Lung (tissue), 12 donors: ENCODE results near the gene SERPINB12. TPM values are rescaled to one million over a fixed set of nuclear protein-coding genes. Genes with fewer than 3 reads are reported as not detected.

Experiments
- ATAC-seq: fragments of 200-7000 bp; cut with Tn5 transposase; one replicate; pipeline ENCODE4 v1.9.1; 2020; ENCODE audit warnings: moderate number of reproducible peaks; ENCODE audit not compliant: insufficient read depth, low FRiP score
- DNase-seq, 3 donors: peaks; one replicate each; pipeline ENCODE4 v3.0.0-alpha.2; 2013 to 2017
- H3K27ac ChIP-seq, 2 donors: one replicate each; pipeline ENCODE4 v1.5.1; 2013; ENCODE audit warnings: mild to moderate bottlenecking in 2 of 2, moderate library complexity in 2 of 2, control low read depth in 1 of 2, inconsistent platforms in 1 of 2, low read depth in 1 of 2, low read length in 1 of 2
- H3K27me3 ChIP-seq, 3 donors: one replicate each; pipeline ENCODE4 v1.5.1; 2013; ENCODE audit warnings: low read length in 2 of 3; ENCODE audit not compliant: control insufficient read depth in 3 of 3, insufficient read depth in 3 of 3
- H3K36me3 ChIP-seq, 4 donors: one replicate each; pipeline ENCODE4 v1.5.1; 2013; ENCODE audit warnings: low read length in 4 of 4, mild to moderate bottlenecking in 1 of 4, moderate library complexity in 1 of 4; ENCODE audit not compliant: control insufficient read depth in 4 of 4, insufficient read depth in 4 of 4
- H3K4me1 ChIP-seq, 5 donors: one replicate each; pipeline ENCODE4 v1.5.1; 2013; ENCODE audit warnings: low read length in 5 of 5, mild to moderate bottlenecking in 2 of 5, moderate library complexity in 1 of 5; ENCODE audit not compliant: control insufficient read depth in 5 of 5, insufficient read depth in 5 of 5
- H3K4me3 ChIP-seq: one replicate; pipeline ENCODE4 v1.5.1; 2013; ENCODE audit warnings: mild to moderate bottlenecking, control low read depth, moderate library complexity
- H3K9ac ChIP-seq, 2 donors: one replicate each; pipeline ENCODE4 v1.5.1; 2013; ENCODE audit warnings: low read length in 2 of 2, control low read depth in 1 of 2; ENCODE audit not compliant: insufficient read depth in 1 of 2
- H3K9me3 ChIP-seq, 4 donors: one replicate each; pipeline ENCODE4 v1.5.1; 2013; ENCODE audit warnings: low read length in 3 of 4, mild to moderate bottlenecking in 1 of 4, moderate library complexity in 1 of 4; ENCODE audit not compliant: control insufficient read depth in 4 of 4, insufficient read depth in 3 of 4
- WGBS, 2 donors: extraction: QIAGEN DNeasy Blood & Tissue Kit; methylation state at CpG; one replicate each; pipeline ENCODE4 v1.1.7; 2013; 5-methylcytosine and 5-hydroxymethylcytosine counted together
- polyA plus RNA-seq, 2 donors: library from polyadenylated mRNA; stranded (reverse); fragments of 200-250 nt; gene quantifications; one replicate each; pipeline ENCODE4 v1.2.1, GENCODE V29; 2013
- total RNA-seq, 2 donors: library from RNA; depleted of rRNA in 1 of 2; stranded (reverse); fragments of >200 nt in 1 of 2; gene quantifications; one replicate each; pipeline ENCODE4 v1.2.1, GENCODE V29; 2014 to 2021
- TF ChIP-seq, protein P1 (sequence below): IDR thresholded peaks from 2 replicates; pipeline ENCODE4 v1.5.1; 2012; ENCODE audit warnings: mild to moderate bottlenecking; ENCODE audit errors: control extremely low read depth, extremely low read depth
- donor health status: control.
- donor health status: control.
- donor health status: Bipolar disorder and iron deficiency.
- donor health status: healthy.
- donor health status: DM: yes; HTN: yes; CAD: no.

Gene SERPINB12
- total and polyA plus RNA-seq, 4 donors: not detected

DNA sequence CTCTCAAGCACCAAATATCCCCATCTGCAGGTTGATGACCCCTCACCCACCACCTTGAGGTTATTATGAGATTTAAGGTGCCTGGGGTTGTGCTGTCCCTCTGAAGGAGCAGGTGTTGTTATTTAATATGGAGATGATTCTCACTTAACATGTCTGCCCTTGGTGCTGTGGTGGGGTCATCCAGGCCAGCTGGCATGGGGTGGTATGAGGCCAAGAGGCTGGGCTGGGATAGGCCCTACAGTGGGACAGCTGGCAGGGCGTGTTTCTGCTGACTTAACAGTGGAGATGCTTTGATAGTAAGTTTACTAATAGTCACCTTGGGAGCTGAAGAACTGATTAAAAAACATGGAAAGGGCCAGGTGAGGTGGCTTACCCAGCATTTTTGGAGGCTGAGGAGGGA is 22.4 kb downstream of the SERPINB12 start:
- WGBS, 2 donors: 80 to 100% methylated on average over 1 of the region's 1 CpG
- ATAC-seq (no peak), DNase-seq (no peak)
- no peaks in the 10 kb centered on the region for H3K4me1 ChIP-seq
- H3K27ac ChIP-seq: no peak overlapping the region
- H3K27me3 ChIP-seq: no peaks in the 10 kb centered on the region
- H3K9ac ChIP-seq: no peak overlapping the region
- H3K36me3 ChIP-seq: no peaks in the 10 kb centered on the region
- no peak overlapping the region for H3K4me3 ChIP-seq
- TF ChIP-seq, protein P1, sequence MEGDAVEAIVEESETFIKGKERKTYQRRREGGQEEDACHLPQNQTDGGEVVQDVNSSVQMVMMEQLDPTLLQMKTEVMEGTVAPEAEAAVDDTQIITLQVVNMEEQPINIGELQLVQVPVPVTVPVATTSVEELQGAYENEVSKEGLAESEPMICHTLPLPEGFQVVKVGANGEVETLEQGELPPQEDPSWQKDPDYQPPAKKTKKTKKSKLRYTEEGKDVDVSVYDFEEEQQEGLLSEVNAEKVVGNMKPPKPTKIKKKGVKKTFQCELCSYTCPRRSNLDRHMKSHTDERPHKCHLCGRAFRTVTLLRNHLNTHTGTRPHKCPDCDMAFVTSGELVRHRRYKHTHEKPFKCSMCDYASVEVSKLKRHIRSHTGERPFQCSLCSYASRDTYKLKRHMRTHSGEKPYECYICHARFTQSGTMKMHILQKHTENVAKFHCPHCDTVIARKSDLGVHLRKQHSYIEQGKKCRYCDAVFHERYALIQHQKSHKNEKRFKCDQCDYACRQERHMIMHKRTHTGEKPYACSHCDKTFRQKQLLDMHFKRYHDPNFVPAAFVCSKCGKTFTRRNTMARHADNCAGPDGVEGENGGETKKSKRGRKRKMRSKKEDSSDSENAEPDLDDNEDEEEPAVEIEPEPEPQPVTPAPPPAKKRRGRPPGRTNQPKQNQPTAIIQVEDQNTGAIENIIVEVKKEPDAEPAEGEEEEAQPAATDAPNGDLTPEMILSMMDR: no peak
- no peaks in the 10 kb centered on the region for H3K9me3 ChIP-seq

DNA sequence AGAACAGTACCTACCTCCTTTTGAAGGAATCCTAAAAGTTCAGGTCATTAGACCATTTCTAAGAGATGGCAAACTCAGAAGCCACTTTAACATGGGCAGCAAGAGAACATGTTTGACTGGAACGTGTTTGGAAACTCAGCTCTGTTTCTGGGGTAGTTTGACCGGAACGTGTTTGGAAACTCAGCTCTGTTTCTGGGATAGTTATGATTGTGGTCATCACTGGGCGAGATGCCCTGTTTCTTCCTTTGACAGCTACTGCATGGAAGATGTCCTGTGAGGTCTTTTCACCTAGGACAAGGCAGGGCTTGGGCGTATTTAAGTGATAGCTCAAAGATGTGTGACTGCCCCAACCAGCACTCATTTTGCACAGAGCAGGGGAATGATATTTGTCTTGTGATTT is 25.1 kb downstream of the SERPINB12 start:
- Histone ChIP-seq H3K4me1 (peaks cover 0 to 2% (median 0%) of the 10 kb centered on the region in 5 donors), H3K36me3 (no peaks in the 10 kb centered on the region), H3K9me3 (no peaks in the 10 kb centered on the region), H3K27me3 (peaks cover 0 to 2% (median 0%) of the 10 kb centered on the region in 3 donors), H3K4me3 (no peak overlapping the region), H3K9ac (no peak overlapping the region), H3K27ac (no peak overlapping the region)
- DNase-seq: no peak
- no peak for ATAC-seq
- 76 to 85% methylated on average over 5 of the region's 5 CpGs for WGBS, 2 donors
- TF ChIP-seq, protein P1: no peak

DNA sequence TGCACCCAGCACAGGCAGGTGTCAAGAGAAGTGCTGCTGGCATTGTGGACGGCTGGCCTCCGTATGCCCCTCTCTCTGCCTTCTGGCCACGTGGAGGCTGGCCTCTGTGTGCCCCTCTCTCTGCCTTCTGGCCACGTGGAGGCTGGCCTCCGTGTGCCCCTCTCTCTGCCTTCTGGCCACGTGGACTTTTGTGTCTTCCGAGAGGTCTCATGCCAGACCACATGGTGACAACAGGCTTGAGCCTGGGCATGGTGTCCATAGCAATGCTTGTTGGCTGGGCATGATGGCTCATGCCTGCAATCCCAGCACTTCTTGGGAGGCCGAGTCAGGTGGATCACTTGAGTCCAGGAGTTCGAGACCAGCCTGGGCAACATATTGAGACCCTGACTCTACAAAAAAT is 25.7 kb downstream of the SERPINB12 start:
- Histone ChIP-seq H3K27ac (no peak overlapping the region), H3K4me3 (no peak overlapping the region), H3K27me3 (peaks cover 0 to 2% (median 0%) of the 10 kb centered on the region in 3 donors), H3K9ac (no peak overlapping the region), H3K4me1 (peaks cover 0 to 2% (median 0%) of the 10 kb centered on the region in 5 donors), H3K36me3 (no peaks in the 10 kb centered on the region), H3K9me3 (no peaks in the 10 kb centered on the region)
- TF ChIP-seq, protein P1: no peak
- 72 to 86% methylated on average over 9 of the region's 9 CpGs for WGBS, 2 donors
- no peak for DNase-seq
- ATAC-seq: no peak

DNA sequence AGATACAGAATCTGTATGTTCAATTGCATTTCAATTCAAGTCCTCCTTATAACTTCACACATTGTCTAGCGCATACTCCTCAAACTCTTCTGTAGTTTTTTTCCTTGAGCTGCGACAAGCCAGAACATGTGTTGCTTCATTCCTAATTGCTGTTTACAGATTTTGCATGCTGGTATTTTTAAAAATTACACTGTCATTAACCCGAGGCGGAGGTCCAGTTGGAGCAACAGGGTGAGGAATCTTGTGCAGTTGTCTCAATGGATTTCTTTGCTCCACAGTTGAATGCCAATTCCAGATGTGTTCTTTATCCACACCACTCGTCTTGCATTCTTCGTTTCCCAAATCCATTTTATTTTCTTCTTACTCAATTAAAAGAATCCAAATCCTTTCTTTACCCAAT is 28.6 kb downstream of the SERPINB12 start:
- Histone ChIP-seq H3K27ac (no peak overlapping the region), H3K9ac (no peak overlapping the region), H3K9me3 (no peaks in the 10 kb centered on the region), H3K4me1 (peaks cover 0 to 2% (median 0%) of the 10 kb centered on the region in 5 donors), H3K4me3 (no peak overlapping the region), H3K36me3 (no peaks in the 10 kb centered on the region), H3K27me3 (peaks cover 0 to 2% (median 0%) of the 10 kb centered on the region in 3 donors)
- TF ChIP-seq, protein P1: no peak
- ATAC-seq (no peak), DNase-seq (peak; percentile 17 to 56 (median 31))
- 73 to 90% methylated on average over 6 of the region's 6 CpGs for WGBS, 2 donors
